Activated CD4-positive, alpha-beta T cell treated with anti-CD3 and anti-CD28 coated beads for 36 hours (primary cell): ENCODE data around the gene PWWP2B. TPM values are rescaled to one million over a fixed set of nuclear protein-coding genes. Genes with fewer than 3 reads are reported as not detected.

ENCODE experiments used
- ATAC-seq: fragments of 200-7000 bp; cut with Tn5 transposase; one replicate; pipeline ENCODE4 v1.10.0; 2021; ENCODE audit warnings: mild to moderate bottlenecking, moderate library complexity
- CTCF ChIA-PET: fragments of 350-600 bp; sonication (Branson Sonifier 250); formaldehyde crosslinking; loops from one replicate; lab custom pipeline; 2021; ENCODE audit warnings: antibody characterized with exemption; lab: Charles Lee
- POLR2A ChIA-PET: fragments of 350-600 bp; sonication (Branson Sonifier 250); formaldehyde crosslinking; loops from one replicate; lab custom pipeline; 2021; ENCODE audit warnings: antibody characterized with exemption, inconsistent platforms; lab: Charles Lee
- DNase-seq: peaks from one replicate; pipeline ENCODE4 v3.0.0-alpha.2; 2020
- H3K27ac Mint-ChIP-seq: one replicate; pipeline ENCODE4 v1.8.0; 2021; ENCODE audit warnings: mixed read lengths
- H3K27me3 Mint-ChIP-seq: one replicate; pipeline ENCODE4 v1.8.0; 2021; ENCODE audit warnings: mixed read lengths
- H3K36me3 Mint-ChIP-seq: one replicate; pipeline ENCODE4 v1.8.0; 2021; ENCODE audit warnings: low read depth, mixed read lengths
- H3K4me1 Mint-ChIP-seq: one replicate; pipeline ENCODE4 v1.8.0; 2021; ENCODE audit warnings: mixed read lengths
- H3K4me3 Mint-ChIP-seq: one replicate; pipeline ENCODE4 v1.8.0; 2021; ENCODE audit warnings: mild to moderate bottlenecking, moderate library complexity, mixed read lengths
- H3K9me3 Mint-ChIP-seq: one replicate; pipeline ENCODE4 v1.8.0; 2021; ENCODE audit warnings: low read depth, mixed read lengths
- intact Hi-C, 2 experiments: fragments of 100-400 bp; cut with DNase I in 1 of 2; cut with micrococcal nuclease in 1 of 2; formaldehyde crosslinking; loops; one replicate each; pipeline versions ENCODE4 v1.14.2 to v1.15.1; 2022 to 2024; cut with DNase I, micrococcal nuclease
- total RNA-seq, 2 experiments: library from RNA; stranded (reverse); gene quantifications; one replicate each; pipeline ENCODE4 v1.2.3, GENCODE V29; 2021

Gene PWWP2B
- total RNA-seq, 2 experiments from 2014 or later = 2.4 to 2.9 TPM

DNA sequence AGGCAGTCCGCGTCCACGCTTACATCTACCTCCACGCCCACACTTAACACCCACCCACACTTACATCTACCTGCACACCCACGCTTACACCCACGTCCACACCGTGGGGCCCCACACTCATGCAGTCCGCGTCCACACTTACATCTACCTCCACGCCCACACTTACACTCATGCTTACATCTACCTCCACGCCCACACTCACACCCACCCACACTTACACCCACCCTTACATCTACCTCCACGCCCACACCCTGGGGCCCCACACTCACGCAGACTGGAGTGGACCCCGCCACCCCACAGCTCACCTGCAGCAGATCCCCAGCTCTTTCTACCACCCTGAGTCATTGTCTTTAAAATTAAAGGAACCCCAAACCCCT lies 32.4 kb upstream of the PWWP2B start:
- Mint-ChIP-seq H3K27ac (no peak overlapping the region), H3K9me3 (no peaks in the 10 kb centered on the region), H3K4me3 (no peak overlapping the region), H3K27me3 (no peaks in the 10 kb centered on the region), H3K4me1 (no peaks in the 10 kb centered on the region), H3K36me3 (peaks cover 3% of the 10 kb centered on the region)
- ChIA-PET POLR2A (no interaction called here), CTCF (no interaction called here)
- ATAC-seq = peak; percentile 43
- intact Hi-C loops = loop anchor here in 1 of 2 experiments (1.0 kb wide), 1 partner anchor 22 kb away; no protein-coding TSS in a partner anchor
- DNase-seq = peak; percentile 75

GRCh38 chr10:132365102-132365501 lies 31.9 kb upstream of the PWWP2B start:
- no peaks in the 10 kb centered on the region for H3K4me1 Mint-ChIP-seq
- no peaks in the 10 kb centered on the region for H3K9me3 Mint-ChIP-seq
- ATAC-seq (peak; percentile 19), DNase-seq (no peak)
- CTCF ChIA-PET = no interaction called here
- intact Hi-C loops = no loop called here
- no peaks in the 10 kb centered on the region for H3K27me3 Mint-ChIP-seq
- H3K36me3 Mint-ChIP-seq = peaks cover 3% of the 10 kb centered on the region
- POLR2A ChIA-PET = no interaction called here
- H3K4me3 Mint-ChIP-seq = no peak overlapping the region
- H3K27ac Mint-ChIP-seq = no peak overlapping the region

DNA sequence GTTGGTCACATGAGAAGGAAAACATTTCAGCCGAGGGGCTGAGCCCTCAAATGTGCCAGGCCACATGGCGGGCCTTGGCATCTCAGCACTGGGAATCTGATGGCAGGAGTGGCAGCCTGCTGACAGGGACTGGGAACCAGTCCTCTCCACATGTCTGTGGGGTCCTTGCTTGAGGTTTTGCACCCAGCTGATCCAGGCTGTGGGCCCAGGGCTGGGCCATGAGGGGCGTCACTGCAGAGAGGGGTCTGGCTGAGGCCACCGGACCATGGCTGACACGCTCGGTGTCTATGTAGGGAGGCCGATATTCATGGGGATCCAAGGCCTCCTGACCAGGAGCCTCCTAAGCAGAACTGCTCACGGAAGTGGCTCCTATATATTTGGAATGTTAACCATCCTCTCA lies 31.0 kb upstream of the PWWP2B start:
- ChIA-PET POLR2A (no interaction called here), CTCF (no interaction called here)
- peaks cover 3% of the 10 kb centered on the region for H3K36me3 Mint-ChIP-seq
- no peak overlapping the region for H3K4me3 Mint-ChIP-seq
- no peaks in the 10 kb centered on the region for H3K4me1 Mint-ChIP-seq
- no peaks in the 10 kb centered on the region for H3K27me3 Mint-ChIP-seq
- ATAC-seq (no peak), DNase-seq (no peak)
- no peak overlapping the region for H3K27ac Mint-ChIP-seq
- no peaks in the 10 kb centered on the region for H3K9me3 Mint-ChIP-seq
- intact Hi-C loops = no loop called here

GRCh38 chr10:132366499-132366898 lies 30.5 kb upstream of the PWWP2B start:
- DNase-seq (no peak), ATAC-seq (no peak)
- Mint-ChIP-seq H3K27ac (no peak overlapping the region), H3K9me3 (no peaks in the 10 kb centered on the region), H3K4me3 (no peak overlapping the region), H3K4me1 (no peaks in the 10 kb centered on the region), H3K27me3 (no peaks in the 10 kb centered on the region), H3K36me3 (peaks cover 3% of the 10 kb centered on the region)
- ChIA-PET POLR2A (no interaction called here), CTCF (no interaction called here)
- intact Hi-C loops = no loop called here

- no peak for DNase-seq
- peaks cover 3% of the 10 kb centered on the region for H3K36me3 Mint-ChIP-seq
- intact Hi-C loops = no loop called here
- ChIA-PET CTCF (interaction anchor here (0.6 kb wide), 1 partner anchor 197 kb away, joined by 4 read pairs; no protein-coding TSS in a partner anchor), POLR2A (no interaction called here)
- H3K9me3 Mint-ChIP-seq = no peaks in the 10 kb centered on the region
- H3K4me1 Mint-ChIP-seq = peaks cover 3% of the 10 kb centered on the region
- peaks cover 2% of the 10 kb centered on the region for H3K27me3 Mint-ChIP-seq
- no peak overlapping the region for H3K27ac Mint-ChIP-seq
- H3K4me3 Mint-ChIP-seq = no peak overlapping the region
- ATAC-seq = no peak
These were observed 28.6 kb upstream of the PWWP2B start for GRCh38 chr10:132368391-132368790.

GRCh38 chr10:132368881-132369635 lies 27.9 kb upstream of the PWWP2B start:
- Mint-ChIP-seq H3K9me3 (no peaks in the 10 kb centered on the region), H3K36me3 (peaks cover 3% of the 10 kb centered on the region), H3K27ac (no peak overlapping the region), H3K4me3 (no peak overlapping the region), H3K27me3 (peaks cover 2% of the 10 kb centered on the region), H3K4me1 (peaks cover 3% of the 10 kb centered on the region)
- ChIA-PET CTCF (no interaction called here), POLR2A (no interaction called here)
- DNase-seq = no peak
- intact Hi-C loops = no loop called here
- ATAC-seq = no peak

GRCh38 chr10:132369636-132370185 lies 27.3 kb upstream of the PWWP2B start:
- Mint-ChIP-seq H3K4me3 (no peak overlapping the region), H3K4me1 (peaks cover 3% of the 10 kb centered on the region), H3K36me3 (peaks cover 1% of the 10 kb centered on the region), H3K27ac (no peak overlapping the region), H3K27me3 (peaks cover 2% of the 10 kb centered on the region), H3K9me3 (no peaks in the 10 kb centered on the region)
- intact Hi-C loops = loop anchor here in 1 of 2 experiments (5.0 kb wide), 1 partner anchor 147 kb away; no protein-coding TSS in a partner anchor
- ATAC-seq (no peak), DNase-seq (no peak)
- CTCF ChIA-PET = no interaction called here
- POLR2A ChIA-PET = no interaction called here

DNA sequence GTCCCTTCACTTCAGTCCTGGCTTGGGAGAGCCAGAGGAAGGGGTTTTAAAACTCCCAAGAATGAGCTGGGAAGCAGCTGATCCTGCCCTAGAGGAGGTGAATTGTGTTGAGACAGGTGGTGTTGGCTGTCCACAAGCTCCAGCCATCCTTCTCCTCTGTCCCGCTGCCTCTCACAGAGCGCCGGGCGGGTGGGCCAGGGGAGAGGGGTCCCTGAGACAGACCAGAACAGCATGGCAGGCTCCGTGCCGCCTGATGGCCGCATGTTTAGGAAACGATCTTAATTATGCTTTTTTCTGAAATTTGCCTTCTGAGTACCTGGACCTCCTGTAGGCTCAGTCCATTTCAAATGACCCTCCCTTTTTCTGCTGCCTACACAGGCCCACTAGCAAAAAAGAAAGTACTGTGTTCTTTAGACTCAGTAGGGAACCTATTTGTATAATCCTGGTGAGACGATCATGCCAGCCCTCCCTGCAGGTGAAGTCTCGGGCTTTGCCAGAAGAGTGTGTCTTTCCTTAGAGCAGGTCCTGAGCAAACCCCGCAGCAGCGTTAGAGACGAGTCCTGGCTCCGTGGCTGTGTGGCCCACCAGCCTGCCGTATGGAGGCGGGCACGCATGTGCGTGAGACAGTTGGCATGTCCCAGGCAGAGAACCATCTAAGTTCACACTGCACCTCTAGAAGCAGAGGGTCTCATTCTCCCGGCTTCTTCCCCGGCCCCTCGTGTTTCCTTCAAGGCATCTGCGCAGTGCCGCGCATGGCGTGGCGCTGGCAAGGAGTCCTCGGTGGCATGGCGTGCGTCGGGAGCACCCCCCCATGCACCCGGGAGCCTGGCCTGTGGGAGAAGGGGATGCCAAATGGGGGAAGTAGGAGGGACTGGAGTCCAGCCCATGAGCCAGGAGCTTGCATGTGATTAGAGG lies 26.3 kb upstream of the PWWP2B start:
- intact Hi-C loops = loop anchor here in 1 of 2 experiments (5.0 kb wide), 1 partner anchor 148 kb away; no protein-coding TSS in a partner anchor
- H3K4me1 Mint-ChIP-seq = peaks cover 3% of the 10 kb centered on the region
- ChIA-PET CTCF (interaction anchor here (0.7 kb wide), 1 partner anchor 10 kb away, joined by 3 read pairs; no protein-coding TSS in a partner anchor), POLR2A (interaction anchor here (0.6 kb wide), 1 partner anchor 410 kb away, joined by 3 read pairs; no protein-coding TSS in a partner anchor)
- no peaks in the 10 kb centered on the region for H3K36me3 Mint-ChIP-seq
- no peak overlapping the region for H3K27ac Mint-ChIP-seq
- ATAC-seq (no peak), DNase-seq (no peak)
- H3K4me3 Mint-ChIP-seq = no peak overlapping the region
- peaks cover 2% of the 10 kb centered on the region for H3K27me3 Mint-ChIP-seq
- H3K9me3 Mint-ChIP-seq = no peaks in the 10 kb centered on the region

- H3K9me3 Mint-ChIP-seq = no peaks in the 10 kb centered on the region
- DNase-seq (peak; percentile 52), ATAC-seq (peak; percentile 53)
- CTCF ChIA-PET = interaction anchor here (1.3 kb wide), 1 partner anchor 10 kb away, joined by 4 read pairs; no protein-coding TSS in a partner anchor
- no peaks in the 10 kb centered on the region for H3K36me3 Mint-ChIP-seq
- peaks cover 2% of the 10 kb centered on the region for H3K27me3 Mint-ChIP-seq
- POLR2A ChIA-PET = interaction anchor here (0.6 kb wide), 1 partner anchor 411 kb away, joined by 3 read pairs; no protein-coding TSS in a partner anchor
- H3K4me3 Mint-ChIP-seq = no peak overlapping the region
- no peak overlapping the region for H3K27ac Mint-ChIP-seq
- H3K4me1 Mint-ChIP-seq = peaks cover 3% of the 10 kb centered on the region
- intact Hi-C loops = loop anchor here in 1 of 2 experiments (5.0 kb wide), 1 partner anchor 149 kb away; no protein-coding TSS in a partner anchor
These were observed 25.3 kb upstream of the PWWP2B start for GRCh38 chr10:132371641-132372081.

- H3K4me3 Mint-ChIP-seq = no peak overlapping the region
- H3K36me3 Mint-ChIP-seq = no peaks in the 10 kb centered on the region
- no peak overlapping the region for H3K27ac Mint-ChIP-seq
- H3K9me3 Mint-ChIP-seq = no peaks in the 10 kb centered on the region
- POLR2A ChIA-PET = no interaction called here
- DNase-seq (no peak), ATAC-seq (no peak)
- CTCF ChIA-PET = interaction anchor here (0.7 to 1.3 kb wide), 3 partner anchors 11 to 84 kb away, joined by 3 to 4 read pairs (median 4); no protein-coding TSS in a partner anchor
- peaks cover 3% of the 10 kb centered on the region for H3K4me1 Mint-ChIP-seq
- H3K27me3 Mint-ChIP-seq = peaks cover 2% of the 10 kb centered on the region
- intact Hi-C loops = loop anchor here in 1 of 2 experiments (5.0 kb wide), 1 partner anchor 150 kb away; no protein-coding TSS in a partner anchor
These were observed 24.4 kb upstream of the PWWP2B start for GRCh38 chr10:132372516-132373095.
